NCI-H2029 treated with DMSO at 0.1 percent for 48 hours (cell line): ENCODE measurements around the gene SEMG2.

Source experiments
- DNase-seq: peaks from one replicate; lab custom pipeline; 2025; lab: John Stamatoyannopoulos, UW

Gene SEMG2

GRCh38 chr20:45229264-45230056, 8.3 kb downstream of the SEMG2 start:
- peak; percentile 80 for DNase-seq

- DNase-seq: no peak
Measured at GRCh38 chr20:45230631-45231030, 9.5 kb downstream of the SEMG2 start.

- no peak for DNase-seq
Measured at GRCh38 chr20:45235995-45236394, 14.8 kb downstream of the SEMG2 start.

GRCh38 chr20:45238139-45238538, 17.0 kb downstream of the SEMG2 start:
- no peak for DNase-seq

- no peak for DNase-seq
Measured at GRCh38 chr20:45246109-45246508, 24.9 kb downstream of the SEMG2 start.

GRCh38 chr20:45247865-45248264, 26.7 kb downstream of the SEMG2 start:
- DNase-seq: peak; percentile 50

- DNase-seq: no peak
Measured at GRCh38 chr20:45248609-45249008, 27.4 kb downstream of the SEMG2 start.

GRCh38 chr20:45251884-45252560, 30.8 kb downstream of the SEMG2 start:
- DNase-seq: no peak

- no peak for DNase-seq
Measured at GRCh38 chr20:45253261-45253660, 32.1 kb downstream of the SEMG2 start.

GRCh38 chr20:45254383-45255262, 33.5 kb downstream of the SEMG2 start, which contains the start of gene SLPI:
Gene SLPI, minus strand, starts transcription at chr20:45254564. Its CDS starts 21 bp downstream, at chr20:45254543.
- peak; percentile 43 for DNase-seq

GRCh38 chr20:45257161-45257560, 36.0 kb downstream of the SEMG2 start:
- DNase-seq: no peak

- no peak for DNase-seq
Measured at GRCh38 chr20:45257711-45258110, 36.5 kb downstream of the SEMG2 start.

- no peak for DNase-seq
Measured at GRCh38 chr20:45258259-45258658, 37.1 kb downstream of the SEMG2 start.

- DNase-seq: no peak
Measured at GRCh38 chr20:45258664-45259063, 37.5 kb downstream of the SEMG2 start.

- no peak for DNase-seq
Measured at GRCh38 chr20:45263556-45264266, 42.5 kb downstream of the SEMG2 start.

GRCh38 chr20:45266977-45267376, 45.8 kb downstream of the SEMG2 start:
- peak; percentile 22 for DNase-seq

- no peak for DNase-seq
Measured at GRCh38 chr20:45268531-45268930, 47.4 kb downstream of the SEMG2 start.

GRCh38 chr20:45269056-45269455, 47.9 kb downstream of the SEMG2 start:
- no peak for DNase-seq

GRCh38 chr20:45269754-45270270, 48.6 kb downstream of the SEMG2 start:
- no peak for DNase-seq
